Measurements from ENCODE around the gene TBC1D22A.

The TBC1D22A gene

GRCh38 chr22:47174096-47174495, 411.6 kb downstream of the TBC1D22A start (continued):
- TF ChIP-seq RARB (CRISPR knock-in tag; IDR thresholded peaks at IDR 0.05) (no peak), BACH2 (CRISPR knock-in tag; IDR thresholded peaks at IDR 0.05; ENCODE audit: borderline replicate concordance) (no peak), ZFP3 (CRISPR knock-in tag; IDR thresholded peaks at IDR 0.05) (no peak)

- TF ChIP-seq ZFP30 (CRISPR knock-in tag; IDR thresholded peaks at IDR 0.05): no peak
- TF ChIP-seq RARB (CRISPR knock-in tag; IDR thresholded peaks at IDR 0.05): no peak
- no peak for TF ChIP-seq TCF4 (CRISPR knock-in tag; IDR thresholded peaks at IDR 0.05; ENCODE audit: borderline replicate concordance)
- no peak for TF ChIP-seq ISL1 (CRISPR knock-in tag; IDR thresholded peaks at IDR 0.05)
- TF ChIP-seq CREB5 (CRISPR knock-in tag; IDR thresholded peaks at IDR 0.05; ENCODE audit: low read depth): no peak
- no peak for TF ChIP-seq ZC3H10 (CRISPR knock-in tag; IDR thresholded peaks at IDR 0.05)
- no peak for TF ChIP-seq TSHZ2 (CRISPR knock-in tag; IDR thresholded peaks at IDR 0.05)
- TF ChIP-seq ARNTL (CRISPR knock-in tag; IDR thresholded peaks at IDR 0.05; ENCODE audit: borderline replicate concordance, low read depth): no peak
- TF ChIP-seq PPARA (CRISPR knock-in tag; IDR thresholded peaks at IDR 0.05; ENCODE audit: borderline replicate concordance): no peak
- ATAC-seq: no peak
Measured at GRCh38 chr22:47174671-47175112, 412.2 kb downstream of the TBC1D22A start.

GRCh38 chr22:47175151-47176025, 412.9 kb downstream of the TBC1D22A start:
- no peak for TF ChIP-seq ARNTL (CRISPR knock-in tag; IDR thresholded peaks at IDR 0.05; ENCODE audit: borderline replicate concordance, low read depth)
- no peak for TF ChIP-seq ZNF8 (CRISPR knock-in tag; IDR thresholded peaks at IDR 0.05)
- TF ChIP-seq SNAI2 (CRISPR knock-in tag; IDR thresholded peaks at IDR 0.05): no peak
- no peak for TF ChIP-seq ZFP3 (CRISPR knock-in tag; IDR thresholded peaks at IDR 0.05)
- TF ChIP-seq PATZ1 (CRISPR knock-in tag; IDR thresholded peaks at IDR 0.05; ENCODE audit: borderline replicate concordance): no peak
- TF ChIP-seq ISL1 (CRISPR knock-in tag; IDR thresholded peaks at IDR 0.05): no peak
- TF ChIP-seq CSRNP3 (CRISPR knock-in tag; IDR thresholded peaks at IDR 0.05): no peak
- no peak for TF ChIP-seq ZNF565 (CRISPR knock-in tag; conservative IDR thresholded peaks at IDR 0.05; ENCODE audit: low read depth)
- no peak for TF ChIP-seq GLIS3 (CRISPR knock-in tag; IDR thresholded peaks at IDR 0.05)
- TF ChIP-seq PPARA (CRISPR knock-in tag; IDR thresholded peaks at IDR 0.05; ENCODE audit: borderline replicate concordance): no peak
- TF ChIP-seq RARB (CRISPR knock-in tag; IDR thresholded peaks at IDR 0.05): no peak
- no peak for TF ChIP-seq TCF4 (CRISPR knock-in tag; IDR thresholded peaks at IDR 0.05; ENCODE audit: borderline replicate concordance)
- no peak for TF ChIP-seq ESRRG (CRISPR knock-in tag; IDR thresholded peaks at IDR 0.05)
- TF ChIP-seq TSHZ2 (CRISPR knock-in tag; IDR thresholded peaks at IDR 0.05): no peak
- no peak for ATAC-seq
